ENCODE measurements around the gene COPZ1.

COPZ1 gene

GRCh38 chr12:54377797-54378515 is 53.0 kb downstream of the COPZ1 start:
- H3K27ac Mint-ChIP-seq, result no peak overlapping the region
- H3K4me3 Mint-ChIP-seq, result peak overlapping the region; percentile 87
- H3K27me3 Mint-ChIP-seq (ENCODE audit: low read depth, poor library complexity), result peaks cover 7% of the 10 kb centered on the region
- no peak for DNase-seq
- H3K36me3 Mint-ChIP-seq (ENCODE audit: low read depth), result peaks cover 12% of the 10 kb centered on the region
- H3K9me3 Mint-ChIP-seq, result no peaks in the 10 kb centered on the region
- no peak for TF ChIP-seq CTCF (IDR thresholded peaks at IDR 0.05)
- H3K4me1 Mint-ChIP-seq, result peaks cover 83% of the 10 kb centered on the region

GRCh38 chr12:54378796-54379397 is 54.0 kb downstream of the COPZ1 start:
- Mint-ChIP-seq H3K36me3 (ENCODE audit: low read depth) (peaks cover 11% of the 10 kb centered on the region), H3K4me1 (peaks cover 83% of the 10 kb centered on the region), H3K4me3 (peak overlapping the region; percentile 87), H3K27ac (no peak overlapping the region), H3K9me3 (no peaks in the 10 kb centered on the region), H3K27me3 (ENCODE audit: low read depth, poor library complexity) (peaks cover 7% of the 10 kb centered on the region)
- no peak for TF ChIP-seq CTCF (IDR thresholded peaks at IDR 0.05)
- peak; percentile 87 for DNase-seq

DNA sequence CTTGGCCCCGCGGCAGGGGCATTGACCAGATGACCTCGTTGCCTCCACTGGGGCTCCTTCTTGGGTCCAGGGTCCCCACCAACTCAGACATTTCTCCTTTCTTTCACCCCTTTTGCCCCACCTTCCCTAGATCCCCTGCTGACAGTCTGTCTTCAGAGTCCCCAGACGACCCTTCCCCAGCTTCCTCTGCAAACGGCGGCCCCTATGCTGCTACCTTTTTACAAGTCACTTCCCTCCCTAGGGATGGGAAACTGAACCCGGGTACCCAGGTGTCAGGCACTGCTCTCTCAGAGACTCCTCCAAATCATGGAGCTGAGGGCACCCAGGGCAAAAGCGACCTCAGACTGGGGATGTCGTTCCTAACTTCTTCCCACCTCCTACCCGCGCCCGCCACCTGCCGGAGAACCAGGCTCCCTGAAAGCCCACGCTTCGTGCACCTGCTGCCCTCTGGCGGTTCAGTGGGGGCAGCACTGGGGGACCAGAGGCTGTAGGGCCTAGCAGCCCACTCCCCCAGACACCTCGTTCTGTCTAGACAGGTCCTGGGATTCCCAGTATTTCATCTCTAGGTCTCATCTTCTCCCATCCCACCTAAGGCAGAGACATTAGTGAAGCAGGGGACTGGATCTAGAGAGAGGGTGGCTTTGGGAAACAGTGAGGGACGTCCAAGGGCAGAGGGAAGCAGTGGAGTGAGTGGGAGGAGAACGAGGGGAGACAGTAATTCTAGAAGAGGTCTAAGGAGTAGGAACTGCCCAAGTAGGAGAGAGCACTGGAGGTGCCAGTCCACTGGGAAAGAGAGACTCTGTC is 54.7 kb downstream of the COPZ1 start:
- peak; percentile 97 for DNase-seq
- Mint-ChIP-seq H3K36me3 (ENCODE audit: low read depth) (peaks cover 11% of the 10 kb centered on the region), H3K4me3 (peak overlapping the region; percentile 80), H3K9me3 (no peaks in the 10 kb centered on the region), H3K27ac (peak overlapping the region; percentile 91), H3K27me3 (ENCODE audit: low read depth, poor library complexity) (peaks cover 7% of the 10 kb centered on the region), H3K4me1 (peaks cover 83% of the 10 kb centered on the region)
- TF ChIP-seq CTCF (IDR thresholded peaks at IDR 0.05), result peak; percentile 100

DNA sequence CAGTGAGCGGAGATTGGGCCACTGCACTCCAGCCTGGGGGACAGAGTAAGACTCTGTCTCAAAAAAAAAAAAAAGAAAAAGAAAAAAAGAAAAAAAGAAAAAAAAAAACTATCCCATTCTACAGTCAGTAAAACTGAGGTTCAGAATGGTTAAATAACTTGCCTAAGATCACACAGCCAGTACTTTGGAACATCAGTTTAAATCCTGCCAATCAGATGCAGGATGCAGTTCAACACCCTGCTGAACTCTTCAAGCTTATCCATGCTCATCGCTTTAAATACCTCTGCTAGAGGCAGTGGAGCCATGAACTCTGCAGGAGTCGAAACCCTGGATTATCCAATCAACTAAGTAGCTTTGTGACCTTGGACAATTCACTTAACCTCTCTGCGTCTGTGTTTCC is 56.2 kb downstream of the COPZ1 start:
- peaks cover 83% of the 10 kb centered on the region for H3K4me1 Mint-ChIP-seq
- DNase-seq, result no peak
- H3K27ac Mint-ChIP-seq, result no peak overlapping the region
- peaks cover 11% of the 10 kb centered on the region for H3K36me3 Mint-ChIP-seq (ENCODE audit: low read depth)
- H3K27me3 Mint-ChIP-seq (ENCODE audit: low read depth, poor library complexity), result peaks cover 7% of the 10 kb centered on the region
- TF ChIP-seq CTCF (IDR thresholded peaks at IDR 0.05), result no peak
- no peak overlapping the region for H3K4me3 Mint-ChIP-seq
- H3K9me3 Mint-ChIP-seq, result no peaks in the 10 kb centered on the region

- H3K36me3 Mint-ChIP-seq (ENCODE audit: low read depth), result peaks cover 11% of the 10 kb centered on the region
- H3K27me3 Mint-ChIP-seq (ENCODE audit: low read depth, poor library complexity), result peaks cover 1% of the 10 kb centered on the region
- H3K4me3 Mint-ChIP-seq, result no peak overlapping the region
- peaks cover 82% of the 10 kb centered on the region for H3K4me1 Mint-ChIP-seq
- no peaks in the 10 kb centered on the region for H3K9me3 Mint-ChIP-seq
- DNase-seq, result no peak
- no peak for TF ChIP-seq CTCF (IDR thresholded peaks at IDR 0.05)
- no peak overlapping the region for H3K27ac Mint-ChIP-seq
Observed at GRCh38 chr12:54383041-54383609, 58.2 kb downstream of the COPZ1 start.

Measured in nephron progenitor cell (in vitro differentiated cells).